ENCODE results near the gene XRCC3.

DNA sequence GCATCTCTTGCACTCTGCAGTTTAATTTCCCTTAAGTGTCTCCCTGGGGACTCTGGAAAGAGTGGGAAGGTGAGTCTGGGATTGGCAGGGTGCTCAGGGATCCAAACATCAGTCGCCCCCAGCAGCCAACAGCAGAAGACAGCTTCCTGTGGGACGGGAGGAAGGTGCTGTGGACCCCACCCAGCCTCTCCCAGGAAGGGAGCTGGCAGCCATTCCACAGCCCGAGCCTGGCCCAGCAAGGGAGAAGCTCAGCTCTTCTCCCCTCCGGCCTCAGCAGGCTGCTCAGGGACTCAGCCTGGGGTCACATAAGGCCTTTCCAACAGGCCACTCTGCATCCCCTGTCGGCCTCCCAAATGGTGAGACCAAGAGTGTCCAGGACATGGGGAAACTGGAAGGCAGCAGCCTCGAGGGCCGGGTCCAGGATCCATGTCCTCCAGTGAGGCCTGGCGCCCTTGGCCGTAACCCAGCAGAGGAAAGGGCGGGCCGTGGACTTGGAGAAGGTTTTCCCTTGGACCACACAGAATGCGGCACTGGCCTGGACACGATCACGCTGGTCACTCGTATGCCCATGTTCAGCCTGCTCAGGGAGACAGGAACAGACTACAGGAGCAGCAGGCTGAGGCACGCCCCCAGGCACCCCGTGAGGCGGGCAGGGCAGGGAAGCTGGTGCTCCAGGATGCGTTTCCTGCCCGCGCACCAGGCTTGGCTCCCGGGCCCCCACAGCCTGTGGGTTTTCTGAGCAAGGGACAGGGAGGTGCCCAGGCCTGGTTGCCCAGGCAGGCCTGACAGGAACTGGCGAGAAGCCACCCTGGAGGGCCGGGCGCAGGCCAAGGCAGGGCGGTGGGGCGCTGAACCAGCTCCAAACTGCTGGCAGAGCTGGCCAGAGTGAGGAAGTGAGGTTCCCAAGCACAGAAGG lies 3.5 kb downstream of the XRCC3 start:
- TF ChIP-seq, protein P1, sequence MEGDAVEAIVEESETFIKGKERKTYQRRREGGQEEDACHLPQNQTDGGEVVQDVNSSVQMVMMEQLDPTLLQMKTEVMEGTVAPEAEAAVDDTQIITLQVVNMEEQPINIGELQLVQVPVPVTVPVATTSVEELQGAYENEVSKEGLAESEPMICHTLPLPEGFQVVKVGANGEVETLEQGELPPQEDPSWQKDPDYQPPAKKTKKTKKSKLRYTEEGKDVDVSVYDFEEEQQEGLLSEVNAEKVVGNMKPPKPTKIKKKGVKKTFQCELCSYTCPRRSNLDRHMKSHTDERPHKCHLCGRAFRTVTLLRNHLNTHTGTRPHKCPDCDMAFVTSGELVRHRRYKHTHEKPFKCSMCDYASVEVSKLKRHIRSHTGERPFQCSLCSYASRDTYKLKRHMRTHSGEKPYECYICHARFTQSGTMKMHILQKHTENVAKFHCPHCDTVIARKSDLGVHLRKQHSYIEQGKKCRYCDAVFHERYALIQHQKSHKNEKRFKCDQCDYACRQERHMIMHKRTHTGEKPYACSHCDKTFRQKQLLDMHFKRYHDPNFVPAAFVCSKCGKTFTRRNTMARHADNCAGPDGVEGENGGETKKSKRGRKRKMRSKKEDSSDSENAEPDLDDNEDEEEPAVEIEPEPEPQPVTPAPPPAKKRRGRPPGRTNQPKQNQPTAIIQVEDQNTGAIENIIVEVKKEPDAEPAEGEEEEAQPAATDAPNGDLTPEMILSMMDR (IDR thresholded peaks at IDR 0.05; ENCODE audit: insufficient read depth, low read length, poor library complexity, severe bottlenecking), result no peak
- TF ChIP-seq EZH2phosphoT487 (conservative IDR thresholded peaks at IDR 0.05; ENCODE audit: low read length), result no peak

All from SU-DHL-6 (cell line).